CD4-positive, CD25-positive, alpha-beta regulatory T cell (primary cell): ENCODE results near the gene SLC16A6. TPM values are rescaled to one million over a fixed set of nuclear protein-coding genes. Genes with fewer than 3 reads are reported as not detected.
"Not testable (repeated sequence)": the region's sequence is repeated elsewhere in the genome, so short reads cannot be mapped to it uniquely, and the experiment has no call there.

Experiments
- ATAC-seq, 2 donors: fragments of 150-1000 bp; cut with Tn5 transposase; one replicate each; pipeline ENCODE4 v1.10.0; 2021; ENCODE audit warnings: low read depth in 2 of 2, moderate number of reproducible peaks in 2 of 2, moderate library complexity in 1 of 2
- DNase-seq, 3 donors: peaks; one replicate each; pipeline versions ENCODE4 v3.0.0 to v3.0.0-alpha.2; 2012 to 2022; ENCODE audit warnings: mixed read lengths in 1 of 3
- H3K27ac ChIP-seq: one replicate; pipeline ENCODE4 v1.7.0; 2013; ENCODE audit warnings: mild to moderate bottlenecking, low read length; ENCODE audit not compliant: insufficient read depth, poor library complexity, severe bottlenecking
- H3K27me3 ChIP-seq: one replicate; pipeline ENCODE4 v1.7.0; 2013; ENCODE audit warnings: low read length; ENCODE audit not compliant: control insufficient read depth, insufficient read depth
- H3K36me3 ChIP-seq: one replicate; pipeline ENCODE4 v1.7.0; 2013; ENCODE audit warnings: mild to moderate bottlenecking, low read length, moderate library complexity; ENCODE audit not compliant: control insufficient read depth, insufficient read depth
- H3K4me1 ChIP-seq: 2 replicates; pipeline ENCODE4 v1.7.0; 2013; ENCODE audit warnings: mild to moderate bottlenecking, low read length; ENCODE audit not compliant: insufficient read depth, control insufficient read depth, poor library complexity, severe bottlenecking
- H3K4me3 ChIP-seq: one replicate; pipeline ENCODE4 v1.7.0; 2013; ENCODE audit warnings: low read depth, mild to moderate bottlenecking, low read length, moderate library complexity
- H3K9me3 ChIP-seq, 2 experiments: 1 replicate in 1 of 2; 2 replicates in 1 of 2; pipeline ENCODE4 v1.7.0; 2013; ENCODE audit warnings: low read length in 2 of 2, mild to moderate bottlenecking in 1 of 2, moderate library complexity in 1 of 2; ENCODE audit not compliant: control insufficient read depth in 2 of 2
- H3K27ac Mint-ChIP-seq, 3 donors: one replicate each; pipeline ENCODE4 v1.8.0; 2020 to 2022; ENCODE audit warnings: mild to moderate bottlenecking in 3 of 3, mixed read lengths in 3 of 3, moderate library complexity in 2 of 3
- H3K27me3 Mint-ChIP-seq: one replicate; pipeline ENCODE4 v1.8.0; 2022; ENCODE audit warnings: mild to moderate bottlenecking, mixed read lengths
- H3K36me3 Mint-ChIP-seq: one replicate; pipeline ENCODE4 v1.8.0; 2020; ENCODE audit warnings: mixed read lengths
- H3K4me1 Mint-ChIP-seq, 4 donors: one replicate each; pipeline ENCODE4 v1.8.0; 2020 to 2022; ENCODE audit warnings: mixed read lengths in 4 of 4, mild to moderate bottlenecking in 1 of 4
- H3K4me3 Mint-ChIP-seq, 4 donors: one replicate each; pipeline ENCODE4 v1.8.0; 2020 to 2022; ENCODE audit warnings: mild to moderate bottlenecking in 4 of 4, mixed read lengths in 4 of 4, moderate library complexity in 3 of 4
- H3K9me3 Mint-ChIP-seq, 7 donors: one replicate each; pipeline ENCODE4 v1.8.0; 2020 to 2022; ENCODE audit warnings: mixed read lengths in 7 of 7, mild to moderate bottlenecking in 3 of 7, moderate library complexity in 2 of 7
- polyA plus RNA-seq, 4 donors: library from polyadenylated mRNA; unstranded; fragments of 300-500 nt; fragmentation: Illumina TruSeq; gene quantifications; one replicate each; pipeline ENCODE4 v1.2.3, GENCODE V29; 2021
- total RNA-seq: library from RNA; stranded (reverse); gene quantifications from one replicate; pipeline ENCODE4 v1.2.3, GENCODE V29; 2022

The SLC16A6 gene
- total and polyA plus RNA-seq, 5 donors from 2014 or later = 1.9 to 11.5 (median 3.0) TPM

DNA sequence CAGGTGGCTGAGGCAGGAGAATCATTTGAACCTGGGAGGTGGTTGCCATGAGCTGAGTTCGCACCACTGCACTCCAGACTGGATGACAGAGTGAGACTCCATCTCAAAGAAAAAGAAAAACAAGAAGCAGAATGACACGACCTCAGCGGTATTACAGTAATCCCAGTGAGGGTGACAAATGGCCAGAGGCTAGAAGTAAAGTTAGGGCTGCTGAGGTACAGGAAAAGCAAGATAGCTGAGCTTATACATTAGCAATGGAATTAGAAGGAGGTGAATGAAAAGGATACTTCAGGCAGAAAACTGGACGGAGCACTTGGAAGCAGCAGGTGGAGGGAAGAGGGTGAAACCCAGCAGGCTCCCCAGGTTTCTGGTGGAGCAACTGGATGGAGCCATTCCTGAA lies 69.1 kb downstream of the SLC16A6 start:
- no peak overlapping the region for H3K4me3 ChIP-seq

DNA sequence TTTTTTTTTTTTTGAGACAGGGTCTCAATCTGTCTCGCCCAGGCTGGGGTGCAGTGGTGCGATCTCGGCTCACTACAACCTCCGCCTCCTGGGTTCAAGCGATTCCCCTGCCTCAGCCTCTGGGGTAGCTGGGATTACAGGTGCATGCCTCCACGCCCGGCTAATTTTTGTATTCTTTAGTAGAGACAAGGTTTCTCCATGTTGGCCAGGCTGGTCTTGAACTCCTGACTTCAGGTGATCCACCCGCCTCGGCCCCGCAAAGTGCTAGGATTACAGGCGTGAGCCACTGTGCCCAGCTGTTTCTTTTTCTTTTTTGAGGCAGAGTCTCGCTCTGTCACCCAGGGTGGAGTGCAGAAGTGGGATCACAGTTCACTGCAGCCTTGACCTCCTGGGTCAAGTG lies 70.1 kb downstream of the SLC16A6 start:
- not testable (repeated sequence) for H3K27ac Mint-ChIP-seq, H3K9me3 Mint-ChIP-seq, H3K4me3 Mint-ChIP-seq, ATAC-seq, H3K27me3 Mint-ChIP-seq, H3K9me3 ChIP-seq, H3K4me3 ChIP-seq, DNase-seq, H3K27ac ChIP-seq, H3K4me1 ChIP-seq, H3K27me3 ChIP-seq
- H3K36me3 Mint-ChIP-seq = peaks cover 16% of the 10 kb centered on the region
- peaks cover 9 to 36% (median 14%) of the 10 kb centered on the region in 4 donors for H3K4me1 Mint-ChIP-seq
- H3K36me3 ChIP-seq = peaks cover 15% of the 10 kb centered on the region

More for the DNA sequence above, 69.1 kb downstream of the SLC16A6 start:
- Histone ChIP-seq H3K9me3 (no peaks in the 10 kb centered on the region), H3K27me3 (no peaks in the 10 kb centered on the region), H3K36me3 (peaks cover 15% of the 10 kb centered on the region), H3K4me1 (no peaks in the 10 kb centered on the region), H3K27ac (no peak overlapping the region)
- Mint-ChIP-seq H3K27ac (peak overlapping the region in 2 of 3 donors; percentile 33 to 56), H3K4me1 (peaks cover 7 to 30% (median 12%) of the 10 kb centered on the region in 4 donors), H3K4me3 (peak overlapping the region in 1 of 4 donors; percentile 13), H3K9me3 (no peaks in the 10 kb centered on the region), H3K27me3 (no peaks in the 10 kb centered on the region), H3K36me3 (peaks cover 16% of the 10 kb centered on the region)
- ATAC-seq (no peak), DNase-seq (no peak)

DNA sequence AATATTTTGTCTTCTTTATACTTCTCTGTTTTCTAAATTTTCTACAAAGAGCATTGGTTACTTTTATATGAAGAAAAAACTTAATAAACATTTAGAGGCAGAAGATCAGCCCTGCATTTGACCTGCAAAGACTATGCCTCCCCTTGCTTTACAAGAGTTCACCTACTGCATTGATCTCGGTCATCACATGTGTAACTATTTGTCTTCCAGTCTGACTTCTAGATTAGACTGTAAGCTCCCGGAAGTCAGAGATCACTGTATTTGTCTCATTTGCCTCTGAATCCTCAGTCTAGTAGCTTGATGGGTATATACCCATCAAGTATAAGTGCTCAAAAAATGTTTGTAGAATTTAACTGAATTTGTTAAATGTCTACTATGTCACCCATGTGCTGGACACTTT lies 70.7 kb downstream of the SLC16A6 start:
- not testable (repeated sequence) for H3K27ac Mint-ChIP-seq, DNase-seq, H3K9me3 Mint-ChIP-seq, H3K27ac ChIP-seq, ATAC-seq, H3K4me3 Mint-ChIP-seq, H3K9me3 ChIP-seq, H3K4me1 ChIP-seq, H3K27me3 ChIP-seq, H3K27me3 Mint-ChIP-seq, H3K4me3 ChIP-seq
- H3K36me3 ChIP-seq = peaks cover 15% of the 10 kb centered on the region
- peaks cover 16% of the 10 kb centered on the region for H3K36me3 Mint-ChIP-seq
- H3K4me1 Mint-ChIP-seq = peaks cover 9 to 36% (median 14%) of the 10 kb centered on the region in 4 donors

DNA sequence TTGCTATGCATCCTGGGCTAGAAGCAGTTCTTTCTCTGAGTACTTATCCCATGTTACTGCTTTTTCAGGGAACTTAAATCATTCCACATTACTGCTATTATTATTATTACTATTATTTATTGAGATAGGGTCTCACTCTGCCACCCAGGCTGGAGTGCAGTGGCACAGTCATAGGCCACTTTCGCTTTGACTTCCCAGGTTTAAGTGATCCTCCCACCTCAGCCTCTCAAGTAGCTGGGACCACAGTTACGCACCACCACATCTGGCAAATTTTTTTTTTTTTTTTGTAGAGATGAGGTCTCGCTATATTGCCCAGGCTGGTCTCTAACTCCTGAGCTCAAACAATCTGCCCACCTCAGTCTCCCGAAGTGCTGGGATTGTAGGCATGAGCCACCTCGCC lies 71.5 kb downstream of the SLC16A6 start:
- not testable (repeated sequence) for H3K27me3 Mint-ChIP-seq, H3K27me3 ChIP-seq, H3K9me3 Mint-ChIP-seq, H3K4me3 Mint-ChIP-seq, H3K4me3 ChIP-seq, H3K27ac ChIP-seq, ATAC-seq, H3K9me3 ChIP-seq, H3K27ac Mint-ChIP-seq, DNase-seq, H3K4me1 ChIP-seq
- Mint-ChIP-seq H3K36me3 (peaks cover 16% of the 10 kb centered on the region), H3K4me1 (peaks cover 11 to 38% (median 16%) of the 10 kb centered on the region in 4 donors)
- peaks cover 15% of the 10 kb centered on the region for H3K36me3 ChIP-seq

Other genes starting within 250 kb of the SLC16A6 start
- gene AMZ2, start 43.1 kb downstream of the SLC16A6 start, total RNA-seq = 58.6 TPM
- gene AMZ2, start 43.1 kb downstream of the SLC16A6 start, polyA plus RNA-seq = 100 to 1,000 TPM; 102 to 116 (median 114) TPM
- 21.8 TPM for gene ARSG, start 368 bp upstream of the SLC16A6 start, total RNA-seq
- 10 to 100 TPM; 10.3 to 13.7 (median 12.5) TPM for gene ARSG, start 368 bp upstream of the SLC16A6 start, polyA plus RNA-seq
- gene WIPI1, start 166.4 kb upstream of the SLC16A6 start, total RNA-seq = 5.1 TPM
- 1 to 10 TPM; 2.5 to 5.9 (median 5.2) TPM for gene WIPI1, start 166.4 kb upstream of the SLC16A6 start, polyA plus RNA-seq
- 135 TPM for gene PRKAR1A, start 221.3 kb upstream of the SLC16A6 start, total RNA-seq
- gene PRKAR1A, start 221.3 kb upstream of the SLC16A6 start, polyA plus RNA-seq = 100 to 1,000 TPM; 169 to 220 (median 194) TPM